ENCODE measurements around the gene OSBPL1A. TPM values are rescaled to one million over a fixed set of nuclear protein-coding genes. Genes with fewer than 3 reads are reported as not detected.

Gene OSBPL1A
- total RNA-seq, 1 donor from 2014 or later, result 82.8 TPM

DNA sequence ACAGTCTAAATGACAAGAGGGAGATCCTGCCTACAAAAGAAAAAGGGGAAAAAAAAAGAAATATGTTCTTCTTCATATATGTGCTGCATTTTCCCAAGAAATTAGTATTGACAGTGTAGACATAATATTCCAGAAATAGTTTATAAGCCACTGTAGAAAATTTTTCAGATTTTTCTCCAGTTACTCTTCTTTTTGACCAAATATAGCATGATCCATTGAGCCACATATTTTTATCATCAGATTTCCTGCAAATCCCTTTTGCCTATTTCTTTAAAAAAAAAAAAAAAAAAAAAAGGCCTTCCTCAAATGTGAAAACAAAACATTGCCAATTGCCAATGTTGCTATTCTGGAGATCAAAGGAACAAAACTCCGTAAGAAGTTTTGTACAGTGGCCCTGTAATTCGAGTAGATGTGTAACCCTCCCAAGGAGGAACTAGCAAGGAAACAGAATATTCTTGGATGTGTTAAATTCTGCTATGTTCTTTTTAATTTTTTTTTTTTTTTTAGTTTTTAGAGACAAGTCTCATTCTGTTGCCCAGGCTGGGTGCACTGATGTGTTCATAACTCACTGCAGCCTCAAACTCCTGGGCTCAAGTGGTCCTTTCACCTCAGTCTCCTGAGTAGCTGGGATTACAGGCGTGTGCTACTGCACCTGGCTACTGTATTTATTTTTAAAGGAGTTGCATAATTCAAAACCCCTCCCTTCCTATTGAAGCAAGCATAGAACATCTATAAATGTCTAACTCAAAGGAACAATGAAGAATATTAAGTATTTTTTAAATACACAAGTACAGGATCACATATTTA, 271.3 kb downstream of the OSBPL1A start:
- no peaks in the 10 kb centered on the region for H3K27me3 ChIP-seq (ENCODE audit: low read depth)
- intact Hi-C loops (cut with micrococcal nuclease), result no loop called here
- TF ChIP-seq, protein P1, sequence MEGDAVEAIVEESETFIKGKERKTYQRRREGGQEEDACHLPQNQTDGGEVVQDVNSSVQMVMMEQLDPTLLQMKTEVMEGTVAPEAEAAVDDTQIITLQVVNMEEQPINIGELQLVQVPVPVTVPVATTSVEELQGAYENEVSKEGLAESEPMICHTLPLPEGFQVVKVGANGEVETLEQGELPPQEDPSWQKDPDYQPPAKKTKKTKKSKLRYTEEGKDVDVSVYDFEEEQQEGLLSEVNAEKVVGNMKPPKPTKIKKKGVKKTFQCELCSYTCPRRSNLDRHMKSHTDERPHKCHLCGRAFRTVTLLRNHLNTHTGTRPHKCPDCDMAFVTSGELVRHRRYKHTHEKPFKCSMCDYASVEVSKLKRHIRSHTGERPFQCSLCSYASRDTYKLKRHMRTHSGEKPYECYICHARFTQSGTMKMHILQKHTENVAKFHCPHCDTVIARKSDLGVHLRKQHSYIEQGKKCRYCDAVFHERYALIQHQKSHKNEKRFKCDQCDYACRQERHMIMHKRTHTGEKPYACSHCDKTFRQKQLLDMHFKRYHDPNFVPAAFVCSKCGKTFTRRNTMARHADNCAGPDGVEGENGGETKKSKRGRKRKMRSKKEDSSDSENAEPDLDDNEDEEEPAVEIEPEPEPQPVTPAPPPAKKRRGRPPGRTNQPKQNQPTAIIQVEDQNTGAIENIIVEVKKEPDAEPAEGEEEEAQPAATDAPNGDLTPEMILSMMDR (IDR thresholded peaks at IDR 0.05; ENCODE audit: borderline replicate concordance), result no peak
- no peaks in the 10 kb centered on the region for H3K36me3 ChIP-seq
- no peak overlapping the region for H3K4me3 ChIP-seq
- no peak for DNase-seq
- no peaks in the 10 kb centered on the region for H3K9me3 ChIP-seq (replicated peaks)
- no peak overlapping the region for H3K27ac ChIP-seq (replicated peaks)
- H3K4me1 ChIP-seq, result no peaks in the 10 kb centered on the region

DNA sequence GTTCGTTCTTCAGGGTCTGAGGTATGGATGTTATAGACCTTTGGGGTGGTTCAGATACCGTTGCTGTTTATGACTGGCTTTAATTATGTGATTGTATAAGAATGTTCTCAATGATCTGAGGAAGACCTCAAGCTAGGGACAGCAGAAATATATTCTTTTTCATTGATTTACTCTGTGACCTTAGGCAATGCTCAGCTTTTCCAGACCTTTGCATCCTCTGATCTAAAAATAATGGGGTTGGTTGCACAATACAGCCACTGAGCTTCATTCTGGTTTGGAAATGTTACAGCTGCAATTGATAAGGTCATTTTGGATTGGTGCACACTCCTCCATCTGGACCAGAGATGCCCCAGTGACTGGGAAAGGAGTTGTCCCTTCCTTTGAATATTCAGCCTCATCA, 276.0 kb downstream of the OSBPL1A start:
- DNase-seq, result no peak
- TF ChIP-seq, protein P1 (IDR thresholded peaks at IDR 0.05; ENCODE audit: borderline replicate concordance), result no peak
- no peak overlapping the region for H3K4me3 ChIP-seq
- H3K4me1 ChIP-seq, result no peaks in the 10 kb centered on the region
- intact Hi-C loops (cut with micrococcal nuclease), result no loop called here
- H3K27ac ChIP-seq (replicated peaks), result no peak overlapping the region
- no peaks in the 10 kb centered on the region for H3K36me3 ChIP-seq
- H3K27me3 ChIP-seq (ENCODE audit: low read depth), result no peaks in the 10 kb centered on the region
- no peaks in the 10 kb centered on the region for H3K9me3 ChIP-seq (replicated peaks)

DNA sequence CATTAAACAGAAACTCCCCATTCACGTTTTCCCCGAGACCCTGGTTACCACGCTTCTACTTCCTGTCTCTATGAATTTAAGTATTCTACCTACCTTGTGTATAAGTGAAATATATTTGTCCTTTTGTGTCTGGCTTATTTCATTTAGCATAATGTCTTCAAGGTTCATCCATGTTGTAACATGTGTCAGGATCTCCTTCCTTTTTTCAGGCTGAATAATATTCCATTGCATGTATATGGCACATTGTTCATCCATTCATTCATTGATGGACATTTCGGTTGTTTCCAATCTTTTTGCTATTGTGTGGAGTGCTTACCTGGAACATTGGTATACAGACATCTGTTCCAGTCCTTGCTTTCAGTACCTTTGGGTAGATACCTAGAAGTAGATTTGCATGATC, 276.9 kb downstream of the OSBPL1A start:
- DNase-seq, result no peak
- H3K4me3 ChIP-seq, result no peak overlapping the region
- no peaks in the 10 kb centered on the region for H3K36me3 ChIP-seq
- no peak overlapping the region for H3K27ac ChIP-seq (replicated peaks)
- TF ChIP-seq, protein P1 (IDR thresholded peaks at IDR 0.05; ENCODE audit: borderline replicate concordance), result no peak
- intact Hi-C loops (cut with micrococcal nuclease), result no loop called here
- H3K9me3 ChIP-seq (replicated peaks), result no peaks in the 10 kb centered on the region
- no peaks in the 10 kb centered on the region for H3K27me3 ChIP-seq (ENCODE audit: low read depth)
- no peaks in the 10 kb centered on the region for H3K4me1 ChIP-seq

DNA sequence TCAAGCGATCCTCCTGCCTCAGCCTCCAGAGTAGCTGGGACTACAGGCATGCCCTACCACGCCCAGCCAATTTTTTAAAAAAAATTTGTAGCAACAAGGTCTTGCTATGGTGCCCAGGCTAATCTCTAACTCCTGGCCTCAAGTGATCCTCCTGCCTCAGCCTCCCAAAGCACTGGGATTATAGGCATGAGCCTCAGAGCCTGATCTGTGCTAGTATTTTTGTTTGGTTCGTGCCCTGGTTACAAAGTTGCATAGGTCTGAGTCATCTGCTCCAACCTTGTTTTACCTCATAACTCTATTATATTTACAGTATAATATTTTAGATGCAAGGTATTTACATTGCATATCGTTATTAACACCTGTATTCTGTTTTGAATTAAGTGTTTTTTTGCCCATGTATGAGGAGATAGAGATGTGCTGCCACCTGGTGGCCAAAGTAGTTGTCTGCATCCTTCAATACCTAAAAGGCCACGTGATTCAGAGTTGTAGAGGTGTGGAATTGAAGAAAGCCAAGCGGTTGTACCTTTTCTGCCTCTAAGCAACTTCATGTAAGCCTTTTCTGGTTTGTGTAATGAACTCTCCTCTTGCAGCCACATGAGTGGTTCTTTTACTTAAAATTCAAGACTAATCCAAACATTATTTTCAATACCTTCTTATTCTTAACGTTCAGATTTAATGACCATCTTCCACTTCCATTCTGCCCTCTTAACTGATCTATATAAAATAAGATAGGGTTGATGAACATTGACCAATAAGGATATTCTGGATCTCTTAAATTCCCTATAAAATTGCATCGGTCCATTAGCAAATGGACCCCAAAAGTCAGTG, 278.7 kb downstream of the OSBPL1A start:
- Histone ChIP-seq H3K4me1 (no peaks in the 10 kb centered on the region), H3K36me3 (no peaks in the 10 kb centered on the region), H3K9me3 (replicated peaks) (no peaks in the 10 kb centered on the region), H3K4me3 (no peak overlapping the region), H3K27ac (replicated peaks) (no peak overlapping the region), H3K27me3 (ENCODE audit: low read depth) (no peaks in the 10 kb centered on the region)
- intact Hi-C loops (cut with micrococcal nuclease), result no loop called here
- TF ChIP-seq, protein P1 (IDR thresholded peaks at IDR 0.05; ENCODE audit: borderline replicate concordance), result peak; percentile 93
- DNase-seq, result peak; percentile 57

DNA sequence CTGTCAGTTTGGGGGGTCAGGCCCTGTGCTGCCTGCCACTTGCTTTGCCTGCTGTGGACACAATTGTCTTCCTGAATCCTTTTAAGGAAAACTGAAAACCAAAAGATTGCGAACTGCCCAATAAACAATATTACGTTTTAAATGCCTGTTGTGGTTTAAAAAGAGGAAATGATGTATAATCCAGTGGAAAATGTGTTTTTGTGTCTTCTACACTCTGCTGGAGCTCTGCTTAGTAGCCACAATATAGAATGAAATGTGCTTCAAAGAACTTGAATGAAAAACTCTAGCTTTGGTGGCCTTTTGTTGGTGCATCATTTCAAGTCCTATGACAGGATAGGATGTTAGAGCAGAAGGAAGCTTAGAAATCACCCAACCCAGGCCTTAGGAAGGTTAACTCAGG, 282.0 kb downstream of the OSBPL1A start:
- no peak for DNase-seq
- no peak overlapping the region for H3K27ac ChIP-seq (replicated peaks)
- no peaks in the 10 kb centered on the region for H3K36me3 ChIP-seq
- H3K4me3 ChIP-seq, result no peak overlapping the region
- H3K9me3 ChIP-seq (replicated peaks), result no peaks in the 10 kb centered on the region
- intact Hi-C loops (cut with micrococcal nuclease), result no loop called here
- H3K27me3 ChIP-seq (ENCODE audit: low read depth), result no peaks in the 10 kb centered on the region
- H3K4me1 ChIP-seq, result no peaks in the 10 kb centered on the region
- TF ChIP-seq, protein P1 (IDR thresholded peaks at IDR 0.05; ENCODE audit: borderline replicate concordance), result no peak
